Activated CD4-positive, alpha-beta memory T cell treated with anti-CD3 and anti-CD28 coated beads for 36 hours (primary cell): ENCODE data around the gene PASK. TPM values are rescaled to one million over a fixed set of nuclear protein-coding genes. Genes with fewer than 3 reads are reported as not detected.

ENCODE experiments used
- CTCF ChIA-PET: fragments of 350-600 bp; sonication (Branson Sonifier 250); formaldehyde crosslinking; loops from one replicate; lab custom pipeline; 2021; ENCODE audit warnings: antibody characterized with exemption, inconsistent platforms; lab: Charles Lee
- POLR2A ChIA-PET: fragments of 350-600 bp; sonication (Branson Sonifier 250); formaldehyde crosslinking; loops from one replicate; lab custom pipeline; 2021; ENCODE audit warnings: antibody characterized with exemption; lab: Charles Lee
- DNase-seq: peaks from one replicate; pipeline ENCODE4 v3.0.0-alpha.2; 2020
- H3K27ac Mint-ChIP-seq: one replicate; pipeline ENCODE4 v1.8.0; 2021; ENCODE audit warnings: mixed read lengths
- H3K27me3 Mint-ChIP-seq: one replicate; pipeline ENCODE4 v1.8.0; 2021; ENCODE audit warnings: mixed read lengths
- H3K36me3 Mint-ChIP-seq: one replicate; pipeline ENCODE4 v1.8.0; 2021; ENCODE audit warnings: mixed read lengths
- H3K4me1 Mint-ChIP-seq: one replicate; pipeline ENCODE4 v1.8.0; 2021; ENCODE audit warnings: low read depth, mixed read lengths
- H3K4me3 Mint-ChIP-seq: one replicate; pipeline ENCODE4 v1.8.0; 2021; ENCODE audit warnings: mild to moderate bottlenecking, mixed read lengths
- H3K9me3 Mint-ChIP-seq: one replicate; pipeline ENCODE4 v1.8.0; 2021; ENCODE audit warnings: mixed read lengths
- intact Hi-C: fragments of 100-400 bp; cut with micrococcal nuclease; formaldehyde crosslinking; loops from one replicate; pipeline ENCODE4 v1.15.1; 2023
- total RNA-seq, 2 experiments: library from RNA; stranded (reverse); gene quantifications; one replicate each; pipeline ENCODE4 v1.2.3, GENCODE V29; 2021

PASK gene
- total RNA-seq, 2 experiments from 2014 or later: 86.1 to 100 TPM

DNA sequence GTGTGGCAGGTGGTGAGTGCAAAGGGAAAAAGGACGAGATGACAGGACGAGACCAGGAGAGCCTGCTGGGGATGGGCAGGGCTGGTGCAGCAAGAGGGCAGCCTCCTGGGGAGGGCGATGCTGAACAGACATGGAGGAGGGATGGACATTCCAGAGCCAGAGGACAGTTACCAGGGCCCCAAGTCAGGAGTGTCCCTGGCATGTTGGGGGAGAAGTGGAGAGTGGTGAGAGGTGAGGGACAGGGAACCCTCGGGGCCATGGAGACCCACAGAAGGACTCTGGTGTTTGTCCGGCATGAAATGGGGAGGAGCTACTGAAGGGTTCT is 66.2 kb downstream of the PASK start:
- H3K27ac Mint-ChIP-seq: peak overlapping the region; percentile 30
- CTCF ChIA-PET: no interaction called here
- no peaks in the 10 kb centered on the region for H3K27me3 Mint-ChIP-seq
- peaks cover 4% of the 10 kb centered on the region for H3K9me3 Mint-ChIP-seq
- no peak for DNase-seq
- H3K4me3 Mint-ChIP-seq: no peak overlapping the region
- peaks cover 32% of the 10 kb centered on the region for H3K36me3 Mint-ChIP-seq
- peaks cover 5% of the 10 kb centered on the region for H3K4me1 Mint-ChIP-seq
- intact Hi-C loops: no loop called here
- POLR2A ChIA-PET: interaction anchor here (1.4 kb wide), 1 partner anchor 12 kb away, joined by 3 read pairs; no protein-coding TSS in a partner anchor

DNA sequence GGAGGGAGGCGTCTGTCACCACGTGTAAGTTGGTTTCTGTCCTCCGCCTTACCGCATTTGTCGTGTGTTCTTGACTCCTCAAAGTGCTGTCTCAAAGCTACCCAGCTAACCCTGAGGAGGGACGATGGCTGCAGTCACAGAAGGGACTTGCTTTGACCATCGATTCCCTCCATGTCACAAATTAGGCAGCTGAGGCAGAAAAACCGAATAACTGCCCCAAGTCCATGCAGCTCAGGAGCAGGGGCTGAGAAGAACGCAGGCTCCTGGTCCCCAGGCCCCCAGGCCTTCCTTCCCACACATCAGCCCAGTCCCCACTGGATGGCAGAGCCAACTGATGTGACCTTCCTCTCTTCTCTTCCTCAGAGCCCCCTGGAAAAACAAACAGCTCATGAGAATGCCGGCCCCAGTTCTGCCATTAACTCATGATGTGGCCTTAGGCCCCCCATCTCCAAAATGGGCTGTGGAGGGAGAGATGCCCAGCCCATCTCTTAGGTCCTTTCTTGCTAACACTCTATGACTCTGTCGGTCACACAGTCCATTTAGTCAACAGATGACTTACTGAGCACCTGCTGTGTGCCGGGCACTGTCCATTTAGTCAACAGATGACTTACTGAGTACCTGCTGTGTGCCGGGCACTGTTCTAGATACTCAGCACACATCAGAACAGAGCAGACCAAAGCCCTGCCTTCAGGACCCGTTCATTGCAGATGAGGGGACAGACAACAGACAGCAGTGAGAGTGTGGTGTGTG is 66.8 kb downstream of the PASK start:
- ChIA-PET POLR2A (no interaction called here), CTCF (interaction anchor here (1.3 kb wide), 1 partner anchor 68 kb away, joined by 3 read pairs; no protein-coding TSS in a partner anchor)
- intact Hi-C loops: no loop called here
- no peak for DNase-seq
- no peaks in the 10 kb centered on the region for H3K27me3 Mint-ChIP-seq
- peaks cover 4% of the 10 kb centered on the region for H3K9me3 Mint-ChIP-seq
- peak overlapping the region; percentile 30 for H3K27ac Mint-ChIP-seq
- H3K4me1 Mint-ChIP-seq: peaks cover 2% of the 10 kb centered on the region
- H3K36me3 Mint-ChIP-seq: peaks cover 27% of the 10 kb centered on the region
- H3K4me3 Mint-ChIP-seq: no peak overlapping the region

- intact Hi-C loops: no loop called here
- ChIA-PET CTCF (interaction anchor here (1.3 kb wide), 1 partner anchor 69 kb away, joined by 3 read pairs; no protein-coding TSS in a partner anchor), POLR2A (no interaction called here)
- Mint-ChIP-seq H3K27me3 (no peaks in the 10 kb centered on the region), H3K4me1 (peaks cover 2% of the 10 kb centered on the region), H3K9me3 (peaks cover 4% of the 10 kb centered on the region), H3K27ac (no peak overlapping the region), H3K36me3 (peaks cover 20% of the 10 kb centered on the region), H3K4me3 (no peak overlapping the region)
- DNase-seq: no peak
Measured at GRCh38 chr2:241081643-241082340, 67.5 kb downstream of the PASK start.

DNA sequence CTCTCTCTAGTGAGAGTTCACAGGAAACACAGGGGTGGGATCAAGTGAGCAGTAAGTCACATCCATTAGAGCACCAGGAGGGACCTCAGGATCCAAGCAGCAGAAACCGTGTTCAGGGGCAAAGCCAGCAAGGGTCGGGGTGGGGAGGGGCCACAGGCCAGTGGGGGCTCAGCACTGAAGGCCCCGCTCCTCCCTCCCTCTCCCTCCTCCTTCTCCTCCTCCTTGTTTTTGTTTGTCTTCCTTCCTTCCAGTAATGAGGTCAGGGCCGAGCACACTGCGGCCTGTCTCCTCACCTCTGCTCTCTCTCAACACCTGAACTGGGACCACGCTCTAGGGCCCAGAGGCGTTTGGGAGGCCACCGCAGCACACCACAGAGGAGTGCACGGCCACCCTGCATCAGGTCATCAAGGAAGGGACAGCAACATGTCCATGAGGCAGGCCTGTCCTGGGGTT is 68.1 kb downstream of the PASK start:
- Mint-ChIP-seq H3K36me3 (peaks cover 14% of the 10 kb centered on the region), H3K27ac (peak overlapping the region; percentile 64), H3K4me1 (peaks cover 2% of the 10 kb centered on the region), H3K9me3 (peaks cover 4% of the 10 kb centered on the region), H3K4me3 (no peak overlapping the region), H3K27me3 (no peaks in the 10 kb centered on the region)
- POLR2A ChIA-PET: no interaction called here
- intact Hi-C loops: no loop called here
- no peak for DNase-seq
- CTCF ChIA-PET: no interaction called here

GRCh38 chr2:241080405-241081189 is 68.7 kb downstream of the PASK start:
- ChIA-PET CTCF (no interaction called here), POLR2A (no interaction called here)
- Mint-ChIP-seq H3K4me3 (no peak overlapping the region), H3K4me1 (peaks cover 2% of the 10 kb centered on the region), H3K27ac (peak overlapping the region; percentile 45), H3K36me3 (peaks cover 11% of the 10 kb centered on the region), H3K27me3 (no peaks in the 10 kb centered on the region), H3K9me3 (peaks cover 4% of the 10 kb centered on the region)
- DNase-seq: no peak
- intact Hi-C loops: no loop called here

DNA sequence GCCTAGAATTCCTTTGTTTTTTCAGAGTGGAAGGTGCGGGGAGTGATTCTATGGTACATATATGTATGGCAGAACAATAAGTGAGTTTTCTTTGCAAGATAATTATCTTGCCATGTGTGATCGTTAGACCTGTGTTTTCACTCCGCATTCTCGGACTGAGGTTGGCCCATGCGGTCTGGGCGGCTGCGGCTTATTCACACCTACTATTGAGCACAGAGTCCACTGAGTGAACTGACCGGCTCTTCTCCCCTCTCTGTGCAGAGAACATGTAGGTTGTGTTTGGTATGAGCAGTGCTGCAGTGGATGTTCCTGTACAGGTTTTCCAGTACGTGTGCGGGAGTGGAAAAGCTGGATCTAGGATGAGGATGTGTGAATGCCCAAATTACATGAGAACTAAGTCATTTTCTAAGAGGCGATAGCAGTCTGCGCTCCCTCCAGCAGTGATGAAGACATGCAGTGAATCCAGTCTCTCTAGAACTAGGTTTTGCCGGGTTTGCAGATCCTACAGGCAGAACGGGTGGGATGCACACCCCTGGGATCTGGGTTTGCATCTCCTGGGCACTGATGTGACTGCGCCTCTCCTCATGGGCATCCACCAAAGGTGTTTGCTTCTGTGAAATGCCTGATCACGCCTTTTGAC is 74.3 kb downstream of the PASK start:
- POLR2A ChIA-PET: no interaction called here
- CTCF ChIA-PET: no interaction called here
- DNase-seq: no peak
- peaks cover 2% of the 10 kb centered on the region for H3K4me1 Mint-ChIP-seq
- H3K27ac Mint-ChIP-seq: no peak overlapping the region
- H3K27me3 Mint-ChIP-seq: no peaks in the 10 kb centered on the region
- H3K36me3 Mint-ChIP-seq: peaks cover 2% of the 10 kb centered on the region
- H3K9me3 Mint-ChIP-seq: no peaks in the 10 kb centered on the region
- intact Hi-C loops: loop anchor here (10.0 kb wide), 1 partner anchor 200 kb away; no protein-coding TSS in a partner anchor
- no peak overlapping the region for H3K4me3 Mint-ChIP-seq

- intact Hi-C loops: loop anchor here (10.0 kb wide), 1 partner anchor 201 kb away; no protein-coding TSS in a partner anchor
- Mint-ChIP-seq H3K27me3 (no peaks in the 10 kb centered on the region), H3K36me3 (peaks cover 2% of the 10 kb centered on the region), H3K9me3 (no peaks in the 10 kb centered on the region), H3K4me1 (peaks cover 2% of the 10 kb centered on the region), H3K27ac (no peak overlapping the region), H3K4me3 (no peak overlapping the region)
- POLR2A ChIA-PET: no interaction called here
- CTCF ChIA-PET: no interaction called here
- no peak for DNase-seq
Measured at GRCh38 chr2:241074065-241074818, 75.0 kb downstream of the PASK start.

GRCh38 chr2:241073166-241074064 is 75.9 kb downstream of the PASK start:
- Mint-ChIP-seq H3K27me3 (no peaks in the 10 kb centered on the region), H3K9me3 (no peaks in the 10 kb centered on the region), H3K4me3 (no peak overlapping the region), H3K4me1 (peaks cover 2% of the 10 kb centered on the region), H3K36me3 (peaks cover 2% of the 10 kb centered on the region), H3K27ac (no peak overlapping the region)
- intact Hi-C loops: loop anchor here (10.0 kb wide), 1 partner anchor 201 kb away; no protein-coding TSS in a partner anchor
- no peak for DNase-seq
- CTCF ChIA-PET: no interaction called here
- POLR2A ChIA-PET: no interaction called here

GRCh38 chr2:241072553-241073165 is 76.6 kb downstream of the PASK start:
- POLR2A ChIA-PET: no interaction called here
- Mint-ChIP-seq H3K4me3 (no peak overlapping the region), H3K27ac (no peak overlapping the region), H3K9me3 (no peaks in the 10 kb centered on the region), H3K27me3 (no peaks in the 10 kb centered on the region), H3K4me1 (no peaks in the 10 kb centered on the region), H3K36me3 (peaks cover 2% of the 10 kb centered on the region)
- no peak for DNase-seq
- CTCF ChIA-PET: no interaction called here
- intact Hi-C loops: loop anchor here (10.0 kb wide), 1 partner anchor 202 kb away; no protein-coding TSS in a partner anchor

DNA sequence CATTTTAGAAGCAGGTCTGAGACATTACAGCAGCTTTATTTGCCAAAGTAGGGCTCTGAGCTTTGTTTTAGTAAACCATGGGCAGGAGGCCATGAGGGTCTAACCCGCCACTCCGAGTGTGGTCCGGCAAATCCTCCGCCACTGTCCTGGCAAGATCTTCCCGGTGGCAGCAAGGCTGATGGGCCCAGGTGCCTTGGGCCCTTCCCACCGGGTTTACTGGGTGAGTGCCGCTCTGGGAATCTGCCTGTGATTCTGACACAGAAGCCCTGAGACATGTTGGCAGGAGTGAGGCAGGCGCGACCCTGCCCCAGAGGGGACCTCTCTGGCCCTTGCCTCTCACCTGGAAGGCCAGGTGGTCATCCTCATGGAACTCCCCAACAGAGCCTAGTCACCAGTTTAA is 77.1 kb downstream of the PASK start:
- no peak overlapping the region for H3K4me3 Mint-ChIP-seq
- no peak for DNase-seq
- intact Hi-C loops: loop anchor here (10.0 kb wide), 1 partner anchor 203 kb away; no protein-coding TSS in a partner anchor
- no peak overlapping the region for H3K27ac Mint-ChIP-seq
- peaks cover 2% of the 10 kb centered on the region for H3K36me3 Mint-ChIP-seq
- H3K27me3 Mint-ChIP-seq: no peaks in the 10 kb centered on the region
- H3K9me3 Mint-ChIP-seq: no peaks in the 10 kb centered on the region
- ChIA-PET CTCF (interaction anchor here (0.5 kb wide), 1 partner anchor 23 kb away, joined by 3 read pairs; no protein-coding TSS in a partner anchor), POLR2A (no interaction called here)
- no peaks in the 10 kb centered on the region for H3K4me1 Mint-ChIP-seq
